A549 (cell line): ENCODE results near the gene EXOG. TPM values are rescaled to one million over a fixed set of nuclear protein-coding genes. Genes with fewer than 3 reads are reported as not detected.

Source experiments
- ATAC-seq, 2 experiments: fragments of 200-7000 bp in 1 of 2; fragments of >200 bp in 1 of 2; cut with Nextera tagmentation in 1 of 2; cut with Tn5 transposase in 1 of 2; 3 replicates each; pipeline versions ENCODE4 v1.8.0 to v1.9.1; 2018 to 2020; ENCODE audit warnings: mild to moderate bottlenecking in 1 of 2, moderate library complexity in 1 of 2
- CTCF ChIA-PET: fragments of 300-600 bp; sonication (Branson Sonifier 250); formaldehyde crosslinking; extraction: SDS; loops from one replicate; lab custom pipeline; 2021; ENCODE audit warnings: antibody characterized with exemption, inconsistent platforms; lab: Yijun Ruan, JAX
- POLR2A ChIA-PET: fragments of 350-600 bp; formaldehyde crosslinking; extraction: SDS; loops from one replicate; lab custom pipeline; 2021; ENCODE audit warnings: antibody characterized with exemption, inconsistent platforms; lab: Yijun Ruan, JAX
- DNase-seq, 2 experiments: peaks; one replicate each; pipeline versions ENCODE4 v3.0.0 to v3.0.0-alpha.2; 2011 to 2016; ENCODE audit warnings: low read depth in 1 of 2, low spot score in 1 of 2
- FAIRE-seq: peaks from 2 replicates; lab custom pipeline; 2011; peaks lifted over from hg19 to GRCh38; lab: Jason Lieb, UNC
- H3K27ac ChIP-seq, 2 experiments: fragments of >200 bp; sonication (Bioruptor Twin); formaldehyde crosslinking; 3 replicates each; pipeline ENCODE4 v1.5.1; 2016 to 2017
- H3K4me1 ChIP-seq: fragments of >200 bp; sonication (Bioruptor Twin); formaldehyde crosslinking; 3 replicates; pipeline ENCODE4 v1.6.1; 2016
- H3K4me2 ChIP-seq: fragments of >200 bp; sonication (Bioruptor Twin); formaldehyde crosslinking; 3 replicates; pipeline ENCODE4 v1.6.1; 2016
- H3K4me3 ChIP-seq: fragments of >200 bp; sonication (Bioruptor Twin); formaldehyde crosslinking; 3 replicates; pipeline ENCODE4 v1.5.1; 2016
- H3K9me3 ChIP-seq: fragments of >200 bp; sonication (Bioruptor Twin); formaldehyde crosslinking; 3 replicates; pipeline ENCODE4 v1.6.1; 2016
- ATOH8 ChIP-seq: fragments of 250-450 bp; sonication (Bioruptor Pico); IDR thresholded peaks from 2 replicates; pipeline ENCODE4 v1.5.0; 2020; ENCODE audit warnings: low read depth, mild to moderate bottlenecking, moderate library complexity
- BCL3 ChIP-seq: fragments of >200 bp; sonication (Bioruptor Twin); formaldehyde crosslinking; IDR thresholded peaks from 3 replicates; pipeline ENCODE4 v1.6.1; 2016
- CBX8 ChIP-seq: fragments of 200-600 bp; sonication (generic); IDR thresholded peaks from 2 replicates; pipeline ENCODE4 v1.6.1; 2016
- CHD4 ChIP-seq: fragments of 200-600 bp; sonication (generic); IDR thresholded peaks from 2 replicates; pipeline ENCODE4 v1.6.1; 2016; ENCODE audit warnings: antibody characterized with exemption, mild to moderate bottlenecking, borderline replicate concordance
- E2F6 ChIP-seq: IDR thresholded peaks from 2 replicates; pipeline ENCODE4 v1.6.1; 2012; ENCODE audit warnings: low read depth, borderline replicate concordance
- EHF ChIP-seq: fragments of 250-450 bp; sonication (Bioruptor Pico); IDR thresholded peaks from 2 replicates; pipeline ENCODE4 v1.5.0; 2020; ENCODE audit warnings: mild to moderate bottlenecking
- EHMT2 ChIP-seq: fragments of 200-600 bp; sonication (generic); IDR thresholded peaks from 2 replicates; pipeline ENCODE4 v1.6.1; 2016; ENCODE audit warnings: antibody characterized with exemption, low read depth, mild to moderate bottlenecking, moderate library complexity
- EP300 ChIP-seq, 2 experiments: fragments of >200 bp; sonication (Bioruptor Twin); formaldehyde crosslinking; IDR thresholded peaks; 2 replicates in 1 of 2; 3 replicates in 1 of 2; pipeline ENCODE4 v1.6.1; 2016 to 2017
- HES2 ChIP-seq: fragments of >200 bp; sonication (Bioruptor Twin); formaldehyde crosslinking; IDR thresholded peaks from 2 replicates; pipeline ENCODE4 v1.6.1; 2016
- HEYL ChIP-seq: fragments of 250-450 bp; sonication (Bioruptor Pico); IDR thresholded peaks from 2 replicates; pipeline ENCODE4 v1.8.0; 2021; ENCODE audit warnings: mild to moderate bottlenecking, moderate library complexity
- HOXB5 ChIP-seq: fragments of 250-450 bp; sonication (Bioruptor Pico); IDR thresholded peaks from 2 replicates; pipeline ENCODE4 v1.5.0; 2020; ENCODE audit warnings: mild to moderate bottlenecking, moderate library complexity
- JUN ChIP-seq, 2 experiments: fragments of >200 bp; sonication (Bioruptor Twin); formaldehyde crosslinking; IDR thresholded peaks; 2 replicates in 1 of 2; 3 replicates in 1 of 2; pipeline ENCODE4 v1.6.1; 2016 to 2017
- KDM5A ChIP-seq: fragments of 200-600 bp; sonication (generic); IDR thresholded peaks from 2 replicates; pipeline ENCODE4 v1.6.1; 2016; ENCODE audit warnings: antibody characterized with exemption, mild to moderate bottlenecking
- MAFK ChIP-seq: fragments of 450-650 bp; IDR thresholded peaks from 2 replicates; pipeline ENCODE4 v1.6.1; 2014; ENCODE audit not compliant: partially characterized antibody
- MAX ChIP-seq: IDR thresholded peaks from 2 replicates; pipeline ENCODE4 v1.6.1; 2012
- MYC ChIP-seq: IDR thresholded peaks from 2 replicates; pipeline ENCODE4 v1.6.1; 2012; ENCODE audit warnings: mild to moderate bottlenecking, inconsistent platforms, low read length, improper control_type of control experiment, borderline replicate concordance
- NPAS2 ChIP-seq: fragments of 250-450 bp; sonication (Bioruptor Pico); IDR thresholded peaks from 2 replicates; pipeline ENCODE4 v1.8.0; 2022; ENCODE audit warnings: mild to moderate bottlenecking, moderate library complexity, borderline replicate concordance
- NR3C1 ChIP-seq: fragments of >200 bp; sonication (Bioruptor Twin); formaldehyde crosslinking; IDR thresholded peaks from 3 replicates; pipeline ENCODE4 v1.6.1; 2017
- PBX3 ChIP-seq: IDR thresholded peaks from 2 replicates; pipeline ENCODE4 v1.6.1; 2012
- PHF8 ChIP-seq: fragments of 200-600 bp; sonication (generic); IDR thresholded peaks from 2 replicates; pipeline ENCODE4 v1.6.1; 2016; ENCODE audit warnings: low read depth, mild to moderate bottlenecking, antibody characterized with exemption, moderate library complexity, borderline replicate concordance
- POLR2AphosphoS2 ChIP-seq: conservative IDR thresholded peaks from 2 replicates; pipeline ENCODE4 v1.6.1; 2012; ENCODE audit warnings: low read length, improper control_type of control experiment, inconsistent platforms
- RARB ChIP-seq: fragments of 250-450 bp; sonication (Bioruptor Pico); IDR thresholded peaks from 2 replicates; pipeline ENCODE4 v1.8.0; 2021; ENCODE audit warnings: mild to moderate bottlenecking, moderate library complexity
- RCOR1 ChIP-seq: fragments of 150-350 bp; IDR thresholded peaks from 2 replicates; pipeline ENCODE4 v1.6.1; 2014; ENCODE audit warnings: antibody characterized with exemption, low read length, low read depth
- RNF2 ChIP-seq: fragments of 200-600 bp; sonication (generic); IDR thresholded peaks from 2 replicates; pipeline ENCODE4 v1.6.1; 2016; ENCODE audit warnings: low read depth, mild to moderate bottlenecking, antibody characterized with exemption, moderate library complexity, borderline replicate concordance
- TFCP2L1 ChIP-seq: fragments of 250-450 bp; sonication (Bioruptor Pico); IDR thresholded peaks from 2 replicates; pipeline ENCODE4 v1.5.0; 2021; ENCODE audit warnings: mild to moderate bottlenecking
- TP53 ChIP-seq: fragments of 250-450 bp; sonication (Bioruptor Pico); IDR thresholded peaks from 2 replicates; pipeline ENCODE4 v1.5.0; 2021; ENCODE audit warnings: mild to moderate bottlenecking, moderate library complexity
- ZC3H11A ChIP-seq: fragments of 450-650 bp; IDR thresholded peaks from 2 replicates; pipeline ENCODE4 v1.6.1; 2014; ENCODE audit warnings: antibody characterized with exemption, mild to moderate bottlenecking
- ZSCAN20 ChIP-seq: fragments of 250-450 bp; sonication (Bioruptor Pico); IDR thresholded peaks from 2 replicates; pipeline ENCODE4 v1.8.0; 2022; ENCODE audit warnings: mild to moderate bottlenecking, moderate library complexity
- WGBS: methylation state at CpG from one replicate; pipeline ENCODE4 v1.1.6; 2017; ENCODE audit errors: missing lambda C conversion rate; 5-methylcytosine and 5-hydroxymethylcytosine counted together
- polyA plus RNA-seq, 4 experiments: library from polyadenylated mRNA; depleted of rRNA in 3 of 4; stranded (reverse); fragments of >200 nt; fragmentation: RNase III in 1 of 4; extraction: RNeasy Plus Mini Kit Qiagen cat#74134 plus additional on column Dnase treatment in 1 of 4; gene quantifications; 2 replicates in 3 of 4; 3 replicates in 1 of 4; pipeline ENCODE4 v1.2.3, GENCODE V29; 2011 to 2017

EXOG gene
- polyA plus RNA-seq, 2 of the 4 experiments (the other 2 are of a cell fraction): 11.2 to 17.1 TPM

- WGBS: 40% methylated on average over 7 of the region's 7 CpGs
- H3K4me2 ChIP-seq: no peak overlapping the region
- ATAC-seq (no peak), DNase-seq (no peak), FAIRE-seq (no peak)
- ChIA-PET CTCF (no interaction called here), POLR2A (no interaction called here)
- no peaks in the 10 kb centered on the region for H3K4me1 ChIP-seq
- H3K27ac ChIP-seq: no peak overlapping the region
- H3K9me3 ChIP-seq: no peaks in the 10 kb centered on the region
- no peak for TF ChIP-seq CBX8
- no peak for TF ChIP-seq POLR2AphosphoS2
- no peak for TF ChIP-seq PBX3
- TF ChIP-seq TFCP2L1: no peak
- no peak for TF ChIP-seq ATOH8
- TF ChIP-seq TP53: no peak
- no peak for TF ChIP-seq MAX
- TF ChIP-seq PHF8: no peak
- no peak for TF ChIP-seq HES2
- no peak for TF ChIP-seq MAFK
- no peak for TF ChIP-seq NPAS2 (CRISPR knock-in tag)
- TF ChIP-seq EHF: no peak
- no peak for TF ChIP-seq RARB (CRISPR knock-in tag)
- no peak for TF ChIP-seq EHMT2
- TF ChIP-seq EP300 (IDR thresholded peaks at IDR 0.05): no peak
- H3K4me3 ChIP-seq: no peak overlapping the region
Measured at GRCh38 chr3:38549486-38549885, 53.3 kb downstream of the EXOG start.

- Histone ChIP-seq H3K27ac (no peak overlapping the region), H3K4me3 (no peak overlapping the region), H3K4me1 (no peaks in the 10 kb centered on the region), H3K4me2 (no peak overlapping the region), H3K9me3 (no peaks in the 10 kb centered on the region)
- CTCF ChIA-PET: no interaction called here
- TF ChIP-seq EHMT2 (no peak), BCL3 (no peak), HEYL (CRISPR knock-in tag) (no peak), KDM5A (no peak), RNF2 (no peak), MYC (no peak), ZSCAN20 (CRISPR knock-in tag) (no peak), NR3C1 (no peak), ZC3H11A (no peak), JUN (IDR thresholded peaks at IDR 0.05) (no peak), HOXB5 (CRISPR knock-in tag) (no peak), E2F6 (no peak), CHD4 (no peak), RCOR1 (no peak)
- no peak for DNase-seq
- POLR2A ChIA-PET: no interaction called here
- no peak for ATAC-seq
- FAIRE-seq: no peak
- 72% methylated on average over 33 of the region's 33 CpGs for WGBS
Measured at GRCh38 chr3:38549957-38550840, 54.1 kb downstream of the EXOG start.
